AG04450 (cell line): Measurements from ENCODE around the gene GAN. TPM values are rescaled to one million over a fixed set of nuclear protein-coding genes. Genes with fewer than 3 reads are reported as not detected.

Experiments
- CTCF ChIA-PET: fragments of 300-600, 350-600 bp; formaldehyde crosslinking; extraction: SDS; loops from one replicate; lab custom pipeline; 2022; ENCODE audit warnings: antibody characterized with exemption, inconsistent platforms; lab: Charles Lee
- POLR2A ChIA-PET: fragments of 350-600 bp; formaldehyde crosslinking; extraction: SDS; loops from one replicate; lab custom pipeline; 2021; ENCODE audit warnings: antibody characterized with exemption, inconsistent platforms; lab: Yijun Ruan, JAX
- DNase-seq: peaks from one replicate; pipeline ENCODE4 v3.0.0-alpha.2; 2011; ENCODE audit warnings: low read depth, low spot score
- H3K27ac ChIP-seq: one replicate; pipeline ENCODE4 v1.5.1; 2012; ENCODE audit warnings: low read depth, low read length, control low read depth
- H3K27me3 ChIP-seq: one replicate; pipeline ENCODE4 v1.6.0; 2012; ENCODE audit warnings: low read length; ENCODE audit not compliant: control insufficient read depth, insufficient read depth
- H3K4me3 ChIP-seq: 2 replicates; pipeline ENCODE4 v1.5.1; 2011; ENCODE audit warnings: mild to moderate bottlenecking, low read depth, low read length, control low read depth
- H3K9me3 ChIP-seq: 2 replicates; pipeline ENCODE4 v1.5.1; 2012; ENCODE audit warnings: low read length; ENCODE audit not compliant: control insufficient read depth, insufficient read depth
- CTCF ChIP-seq: IDR thresholded peaks from 2 replicates; pipeline ENCODE4 v1.5.1; 2011; ENCODE audit warnings: low read depth, low read length, control low read depth, inconsistent platforms
- polyA plus RNA-seq: library from polyadenylated mRNA; depleted of rRNA; stranded (reverse); fragments of >200 nt; gene quantifications from 2 replicates; pipeline ENCODE4 v1.2.3, GENCODE V29; 2011

Gene GAN
- polyA plus RNA-seq, 1 experiment: 4.3 TPM

DNA sequence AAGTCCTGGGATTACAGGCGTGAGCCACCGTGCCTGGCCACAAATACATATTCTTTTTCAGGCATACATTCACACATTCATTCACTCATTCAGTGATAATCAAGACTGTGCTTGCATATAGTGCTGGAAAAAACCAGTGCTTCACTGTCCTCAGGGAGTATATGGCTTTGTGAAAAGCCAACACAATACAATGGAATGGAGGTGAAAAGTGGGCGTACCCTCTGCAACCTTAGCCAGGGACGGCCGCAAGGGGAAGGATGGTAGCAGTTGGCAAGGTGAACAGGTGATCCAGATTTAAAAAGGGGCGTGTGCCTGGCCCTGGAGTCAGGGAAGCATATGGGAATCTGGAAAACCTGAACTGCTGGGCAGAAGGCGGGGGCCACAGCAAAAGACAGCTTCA, 18.1 kb upstream of the GAN start:
- H3K9me3 ChIP-seq: no peaks in the 10 kb centered on the region
- CTCF ChIA-PET: no interaction called here
- DNase-seq: no peak
- no peak overlapping the region for H3K27ac ChIP-seq
- no peak for TF ChIP-seq CTCF
- peaks cover 3% of the 10 kb centered on the region for H3K27me3 ChIP-seq
- POLR2A ChIA-PET: no interaction called here
- no peak overlapping the region for H3K4me3 ChIP-seq

GRCh38 chr16:81307770-81308169, 7.0 kb upstream of the GAN start:
- Histone ChIP-seq H3K4me3 (no peak overlapping the region), H3K27me3 (no peaks in the 10 kb centered on the region), H3K9me3 (no peaks in the 10 kb centered on the region), H3K27ac (no peak overlapping the region)
- no peak for DNase-seq
- ChIA-PET CTCF (no interaction called here), POLR2A (no interaction called here)
- TF ChIP-seq CTCF: no peak

GRCh38 chr16:81310045-81310644, 4.6 kb upstream of the GAN start:
- TF ChIP-seq CTCF: no peak
- ChIA-PET CTCF (interaction anchor here (5.7 kb wide), 1 partner anchor 49 kb away, joined by 16 read pairs; no protein-coding TSS in a partner anchor), POLR2A (no interaction called here)

DNA sequence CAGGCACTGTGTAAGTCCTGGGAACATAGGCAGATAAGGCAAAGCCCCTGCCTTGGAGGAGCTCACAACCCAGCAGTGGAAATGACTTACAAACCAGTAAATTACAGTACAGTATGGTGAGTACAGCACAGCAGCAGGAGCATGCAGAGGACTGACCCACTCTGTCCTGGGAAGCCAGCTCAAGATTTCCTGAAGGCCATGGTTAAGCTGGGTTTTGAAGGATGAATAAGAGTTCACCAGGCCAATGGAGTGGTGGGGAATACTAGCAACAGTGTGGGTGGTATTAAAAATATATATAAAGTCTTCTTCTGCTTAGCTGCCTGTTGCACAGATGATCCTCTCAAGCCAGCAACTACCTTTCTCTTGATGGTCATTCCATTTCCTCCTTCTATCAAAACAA, 3.0 kb upstream of the GAN start:
- TF ChIP-seq CTCF: no peak
- Histone ChIP-seq H3K27ac (no peak overlapping the region), H3K9me3 (no peaks in the 10 kb centered on the region), H3K27me3 (no peaks in the 10 kb centered on the region), H3K4me3 (no peak overlapping the region)
- DNase-seq: no peak
- ChIA-PET POLR2A (no interaction called here), CTCF (interaction anchor here (5.7 kb wide), 1 partner anchor 51 kb away, joined by 16 read pairs; no protein-coding TSS in a partner anchor)

More at GRCh38 chr16:81310045-81310644, 4.6 kb upstream of the GAN start:
- H3K27ac ChIP-seq: no peak overlapping the region
- no peak overlapping the region for H3K4me3 ChIP-seq
- H3K27me3 ChIP-seq: no peaks in the 10 kb centered on the region
- H3K9me3 ChIP-seq: no peaks in the 10 kb centered on the region
- DNase-seq: no peak

DNA sequence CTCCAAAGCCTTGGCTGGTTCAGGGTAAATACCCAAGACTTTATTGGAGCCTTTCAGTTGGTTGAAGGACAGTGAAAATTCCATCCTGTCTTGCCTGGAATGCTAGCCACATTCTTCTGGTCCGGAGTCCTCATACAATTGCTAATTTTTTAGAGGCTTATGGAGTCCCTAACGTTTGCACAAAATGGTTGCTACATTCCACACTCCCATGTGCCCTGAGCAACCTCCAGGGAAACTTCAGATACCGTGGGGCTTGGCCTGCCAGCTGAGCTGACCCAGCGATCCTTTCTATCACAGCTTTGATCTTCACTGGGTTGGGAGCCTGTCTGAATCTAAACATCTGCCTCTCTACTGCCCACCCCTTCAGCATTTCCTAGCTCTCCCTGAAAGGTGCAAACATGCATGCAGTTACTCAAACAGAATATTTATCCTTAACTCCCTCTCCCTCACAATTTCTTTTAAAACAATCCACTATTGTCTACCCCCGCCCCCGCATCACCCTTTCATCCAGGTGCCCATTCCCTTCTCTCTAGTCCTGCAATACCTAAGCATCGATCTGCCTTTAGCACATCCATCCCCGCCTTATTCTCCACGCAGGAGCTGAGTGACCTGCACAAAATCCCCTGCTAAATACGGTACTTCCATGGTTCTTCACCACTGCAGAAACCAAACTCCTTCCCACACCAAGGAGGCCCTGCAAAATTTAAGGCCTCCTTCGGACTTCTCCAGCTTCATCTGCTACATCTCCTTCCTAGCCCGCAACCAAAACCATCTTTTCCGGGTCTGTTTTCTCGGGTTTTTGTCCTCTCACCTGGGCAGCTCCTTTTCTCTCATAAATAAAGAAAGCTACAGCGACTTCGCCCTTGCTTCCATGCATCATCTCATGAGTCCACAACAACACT, 810 bp upstream of the GAN start:
- Histone ChIP-seq H3K27ac (peak overlapping the region; percentile 40), H3K27me3 (no peaks in the 10 kb centered on the region), H3K4me3 (peak overlapping the region; percentile 72), H3K9me3 (no peaks in the 10 kb centered on the region)
- no peak for TF ChIP-seq CTCF
- no peak for DNase-seq
- ChIA-PET CTCF (interaction anchor here (1.0 to 5.7 kb wide), 4 partner anchors 50 to 310 kb away, joined by 3 to 16 read pairs (median 4); no protein-coding TSS in a partner anchor), POLR2A (interaction anchor here (0.8 to 1.0 kb wide), 4 partner anchors 91 to 856 kb away, joined by 3 to 5 read pairs (median 4); partner anchors contain the start of genes C16orf46 and MPHOSPH6)
